ENCODE data around the gene WDR46.

WDR46 gene

DNA sequence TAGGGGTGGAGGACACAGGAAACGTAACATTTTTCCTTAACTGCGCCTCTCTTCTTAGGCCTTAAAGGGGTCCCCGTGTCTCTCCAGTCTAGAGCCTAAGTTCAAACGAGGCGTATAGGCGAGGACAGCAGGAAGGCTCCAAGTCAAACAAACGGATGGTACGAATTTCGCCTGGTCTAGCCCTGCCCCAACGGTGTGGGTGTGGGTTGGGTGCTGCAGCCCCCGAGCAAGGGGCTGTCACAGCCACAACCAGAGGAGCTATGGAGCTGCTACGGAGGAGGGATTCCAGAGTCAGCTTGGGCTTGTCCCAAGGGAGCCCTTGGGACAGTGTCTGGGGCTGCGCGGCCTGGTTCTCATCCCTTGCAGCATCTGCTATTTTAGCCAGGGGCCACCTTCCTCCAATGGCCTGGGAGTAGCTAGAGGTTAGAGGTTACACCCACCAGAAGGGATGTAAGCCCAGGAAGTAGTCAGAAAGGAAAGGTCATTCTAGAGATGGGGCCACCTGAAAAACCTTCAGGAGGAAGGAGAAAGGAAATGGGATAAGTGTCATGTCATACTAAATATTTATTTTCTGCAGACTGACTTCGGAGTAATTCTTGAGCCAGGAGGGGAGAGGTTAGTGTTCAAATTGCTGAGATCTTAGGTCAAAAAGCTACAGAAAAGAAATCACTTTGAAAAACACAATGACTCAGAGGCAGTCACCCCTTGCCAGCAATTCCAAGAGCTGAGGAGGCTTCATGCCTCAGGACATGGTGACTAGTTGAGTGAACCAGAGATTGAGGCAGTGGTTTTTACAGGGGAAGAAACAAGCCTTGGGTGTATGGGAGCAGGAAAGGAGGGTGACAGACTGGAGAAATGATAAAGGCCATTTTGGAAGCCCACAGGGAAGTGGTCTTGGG is 39.1 kb downstream of the WDR46 start:
- Histone ChIP-seq H3K9ac (ENCODE audit: low read length) (peak overlapping the region; percentile 47), H3K36me3 (ENCODE audit: control insufficient read depth, low read depth, low read length) (no peaks in the 10 kb centered on the region), H3K4me3 (ENCODE audit: low read length) (peak overlapping the region; percentile 70), H3K27me3 (ENCODE audit: control insufficient read depth, insufficient read depth, low read length) (peaks cover 27% of the 10 kb centered on the region), H3K9me3 (ENCODE audit: control insufficient read depth, low read depth, low read length) (no peaks in the 10 kb centered on the region), H3K4me1 (ENCODE audit: control insufficient read depth, low read depth, low read length) (peaks cover 11% of the 10 kb centered on the region), H3K27ac (ENCODE audit: low read length) (no peak overlapping the region)

DNA sequence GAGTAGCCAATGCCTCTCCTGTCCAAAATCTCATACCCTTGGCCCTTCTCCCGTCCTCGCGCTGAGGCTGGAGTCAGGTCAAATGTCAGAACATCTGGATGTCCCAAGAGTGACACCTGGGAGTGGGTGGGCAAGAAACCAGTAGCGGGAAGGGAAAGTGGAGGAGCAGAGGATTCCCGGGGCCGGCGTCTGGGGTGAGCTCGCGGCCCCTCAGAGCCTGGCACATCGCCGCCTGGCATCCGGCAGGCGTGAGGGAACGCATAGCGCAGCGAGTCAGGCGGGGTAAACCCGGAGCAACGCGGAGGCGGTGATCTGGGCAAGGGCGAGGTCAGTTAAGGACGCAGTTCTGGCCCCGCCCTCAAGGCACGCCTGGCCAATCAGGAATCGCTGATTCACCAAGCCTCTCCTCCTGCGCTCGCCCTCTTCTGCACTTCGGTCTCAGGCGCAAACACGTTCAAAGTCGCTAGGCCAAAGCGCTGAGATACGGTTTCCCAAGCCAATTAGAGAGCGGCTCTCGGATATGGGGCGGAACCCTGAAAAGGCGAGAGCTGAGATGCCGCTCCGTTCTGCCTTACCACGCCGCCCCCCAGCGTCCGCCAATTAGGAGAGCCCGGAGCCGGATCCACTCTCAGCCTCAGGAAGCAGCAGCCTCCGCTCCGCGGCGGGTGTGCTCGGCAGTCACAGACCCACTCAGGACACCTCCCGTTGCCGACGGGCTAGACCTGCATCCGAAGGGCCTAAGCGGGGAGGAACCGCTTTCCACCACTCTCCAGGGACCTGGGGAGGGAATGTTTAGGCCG is 39.9 kb downstream of the WDR46 start:
- Histone ChIP-seq H3K27ac (ENCODE audit: low read length) (no peak overlapping the region), H3K9ac (ENCODE audit: low read length) (peak overlapping the region; percentile 47), H3K4me3 (ENCODE audit: low read length) (peak overlapping the region; percentile 70), H3K36me3 (ENCODE audit: control insufficient read depth, low read depth, low read length) (no peaks in the 10 kb centered on the region), H3K27me3 (ENCODE audit: control insufficient read depth, insufficient read depth, low read length) (peaks cover 27% of the 10 kb centered on the region), H3K9me3 (ENCODE audit: control insufficient read depth, low read depth, low read length) (no peaks in the 10 kb centered on the region), H3K4me1 (ENCODE audit: control insufficient read depth, low read depth, low read length) (peaks cover 11% of the 10 kb centered on the region)

DNA sequence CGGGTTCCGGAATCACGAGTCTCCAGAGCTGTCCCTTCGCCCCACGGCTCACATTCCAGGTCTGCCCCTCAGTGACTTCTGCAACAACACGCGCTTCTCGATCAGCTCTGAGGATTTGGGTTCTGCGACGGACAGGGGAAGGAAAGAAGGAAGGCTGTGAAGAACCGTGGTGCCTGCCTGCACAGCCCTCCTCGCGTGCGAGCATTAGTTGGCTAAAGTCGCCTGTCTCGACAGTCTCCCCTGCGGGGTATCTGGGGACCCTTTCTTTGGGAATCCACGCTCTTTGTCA is 40.5 kb downstream of the WDR46 start:
- no peaks in the 10 kb centered on the region for H3K9me3 ChIP-seq (ENCODE audit: control insufficient read depth, low read depth, low read length)
- no peaks in the 10 kb centered on the region for H3K36me3 ChIP-seq (ENCODE audit: control insufficient read depth, low read depth, low read length)
- H3K9ac ChIP-seq (ENCODE audit: low read length) = no peak overlapping the region
- peak overlapping the region; percentile 58 for H3K4me3 ChIP-seq (ENCODE audit: low read length)
- peaks cover 11% of the 10 kb centered on the region for H3K4me1 ChIP-seq (ENCODE audit: control insufficient read depth, low read depth, low read length)
- H3K27me3 ChIP-seq (ENCODE audit: control insufficient read depth, insufficient read depth, low read length) = peaks cover 27% of the 10 kb centered on the region
- H3K27ac ChIP-seq (ENCODE audit: low read length) = no peak overlapping the region

DNA sequence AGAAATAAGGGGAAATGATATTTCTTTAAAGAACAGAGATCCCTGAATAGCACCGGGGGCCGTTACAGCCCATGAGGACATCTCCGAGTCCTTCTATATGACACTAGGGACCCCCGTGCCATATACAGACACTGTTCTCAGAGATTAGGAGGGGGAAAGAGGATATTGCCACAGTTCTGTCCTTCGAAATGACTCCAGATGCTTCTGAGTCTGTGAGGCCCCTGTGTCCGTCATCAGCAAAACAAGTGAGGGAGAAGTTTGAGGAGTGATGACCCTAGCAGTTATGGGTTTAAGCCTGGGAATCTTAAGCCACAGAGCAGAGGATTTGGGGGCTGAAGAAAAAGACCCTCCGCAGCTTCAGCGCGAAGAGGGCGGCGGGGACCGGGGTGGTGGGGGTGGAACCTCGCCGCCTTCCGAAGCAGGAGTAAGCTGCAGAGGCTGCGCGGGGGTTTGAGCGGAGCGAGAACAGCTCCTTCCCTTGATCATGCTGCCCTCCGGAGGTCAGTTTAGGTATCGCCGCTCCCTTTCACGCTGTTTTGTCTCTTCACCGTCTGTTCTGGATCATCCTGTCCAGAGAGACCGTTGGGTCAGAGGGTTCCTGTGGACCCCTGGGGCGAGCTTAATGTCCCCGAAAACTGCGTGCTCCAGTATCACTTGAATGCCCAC is 40.9 kb downstream of the WDR46 start:
- no peaks in the 10 kb centered on the region for H3K36me3 ChIP-seq (ENCODE audit: control insufficient read depth, low read depth, low read length)
- H3K27me3 ChIP-seq (ENCODE audit: control insufficient read depth, insufficient read depth, low read length) = peaks cover 27% of the 10 kb centered on the region
- H3K4me3 ChIP-seq (ENCODE audit: low read length) = peak overlapping the region; percentile 58
- no peaks in the 10 kb centered on the region for H3K9me3 ChIP-seq (ENCODE audit: control insufficient read depth, low read depth, low read length)
- H3K4me1 ChIP-seq (ENCODE audit: control insufficient read depth, low read depth, low read length) = peaks cover 11% of the 10 kb centered on the region
- H3K9ac ChIP-seq (ENCODE audit: low read length) = peak overlapping the region; percentile 49
- H3K27ac ChIP-seq (ENCODE audit: low read length) = no peak overlapping the region

DNA sequence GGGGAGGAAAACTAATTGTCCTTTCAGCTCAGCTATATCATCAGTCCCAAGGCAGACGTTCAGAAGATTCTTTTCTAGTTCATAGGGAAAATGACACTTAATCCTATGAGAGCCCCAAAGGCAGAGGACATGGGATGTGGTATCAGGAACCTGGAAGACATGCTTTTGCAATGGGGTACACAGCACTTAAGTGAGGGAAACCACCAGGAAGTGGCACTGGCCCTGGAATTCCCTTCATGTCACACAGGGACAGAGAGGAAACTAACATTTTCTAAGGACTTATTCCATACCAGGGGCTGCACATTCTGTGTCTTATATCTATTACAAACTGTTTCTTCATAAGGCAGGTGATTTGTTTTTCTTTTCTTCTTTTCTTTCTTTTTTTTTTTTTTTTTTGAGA is 45.6 kb downstream of the WDR46 start:
- H3K36me3 ChIP-seq (ENCODE audit: control insufficient read depth, low read depth, low read length) = no peaks in the 10 kb centered on the region
- peaks cover 1% of the 10 kb centered on the region for H3K4me1 ChIP-seq (ENCODE audit: control insufficient read depth, low read depth, low read length)
- H3K27me3 ChIP-seq (ENCODE audit: control insufficient read depth, insufficient read depth, low read length) = peaks cover 23% of the 10 kb centered on the region
- H3K9ac ChIP-seq (ENCODE audit: low read length) = no peak overlapping the region
- no peaks in the 10 kb centered on the region for H3K9me3 ChIP-seq (ENCODE audit: control insufficient read depth, low read depth, low read length)
- no peak overlapping the region for H3K4me3 ChIP-seq (ENCODE audit: low read length)
- no peak overlapping the region for H3K27ac ChIP-seq (ENCODE audit: low read length)

DNA sequence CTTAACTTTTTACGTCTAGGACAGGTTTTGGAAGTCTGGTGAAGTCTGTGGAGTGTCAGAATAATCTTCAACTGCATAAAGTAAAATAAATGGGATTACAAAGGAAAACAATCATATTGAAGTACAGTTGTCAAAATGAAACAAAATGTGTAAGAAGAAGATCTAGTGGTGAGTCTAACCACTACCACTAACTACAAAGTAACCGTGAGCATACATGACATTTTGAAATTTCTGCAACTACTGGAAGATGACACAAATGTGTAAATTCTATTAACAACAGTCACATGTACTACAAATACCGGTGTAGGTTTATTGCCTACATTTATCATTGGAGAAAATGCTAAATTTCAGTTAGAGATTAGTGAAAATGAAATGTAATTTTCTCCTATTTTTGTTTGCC is 47.1 kb downstream of the WDR46 start:
- Histone ChIP-seq H3K27me3 (ENCODE audit: control insufficient read depth, insufficient read depth, low read length) (peaks cover 8% of the 10 kb centered on the region), H3K4me1 (ENCODE audit: control insufficient read depth, low read depth, low read length) (no peaks in the 10 kb centered on the region), H3K4me3 (ENCODE audit: low read length) (no peak overlapping the region), H3K27ac (ENCODE audit: low read length) (no peak overlapping the region), H3K9me3 (ENCODE audit: control insufficient read depth, low read depth, low read length) (no peaks in the 10 kb centered on the region), H3K36me3 (ENCODE audit: control insufficient read depth, low read depth, low read length) (no peaks in the 10 kb centered on the region), H3K9ac (ENCODE audit: low read length) (no peak overlapping the region)

DNA sequence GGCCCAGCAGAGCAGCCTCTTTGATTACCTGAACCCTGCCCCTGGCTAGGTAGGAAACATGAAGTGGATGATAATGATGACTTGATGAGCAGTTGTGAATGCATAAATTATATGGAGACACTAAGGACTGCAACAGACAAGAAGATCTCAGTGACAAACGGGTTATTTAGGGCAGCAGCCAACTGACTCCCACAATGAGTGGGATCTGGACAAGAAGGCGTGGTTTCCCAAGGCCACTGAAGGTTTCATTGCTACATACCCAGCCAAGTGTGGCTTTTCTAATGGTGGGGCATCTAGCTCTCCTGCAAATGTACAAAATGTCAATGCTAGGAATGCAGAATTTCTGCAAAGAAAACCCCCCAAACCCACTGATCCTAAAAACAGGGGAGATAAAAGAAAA is 51.3 kb downstream of the WDR46 start:
- Histone ChIP-seq H3K27ac (ENCODE audit: low read length) (no peak overlapping the region), H3K36me3 (ENCODE audit: control insufficient read depth, low read depth, low read length) (no peaks in the 10 kb centered on the region), H3K4me1 (ENCODE audit: control insufficient read depth, low read depth, low read length) (peaks cover 5% of the 10 kb centered on the region), H3K4me3 (ENCODE audit: low read length) (no peak overlapping the region), H3K9ac (ENCODE audit: low read length) (no peak overlapping the region), H3K9me3 (ENCODE audit: control insufficient read depth, low read depth, low read length) (no peaks in the 10 kb centered on the region), H3K27me3 (ENCODE audit: control insufficient read depth, insufficient read depth, low read length) (no peaks in the 10 kb centered on the region)

DNA sequence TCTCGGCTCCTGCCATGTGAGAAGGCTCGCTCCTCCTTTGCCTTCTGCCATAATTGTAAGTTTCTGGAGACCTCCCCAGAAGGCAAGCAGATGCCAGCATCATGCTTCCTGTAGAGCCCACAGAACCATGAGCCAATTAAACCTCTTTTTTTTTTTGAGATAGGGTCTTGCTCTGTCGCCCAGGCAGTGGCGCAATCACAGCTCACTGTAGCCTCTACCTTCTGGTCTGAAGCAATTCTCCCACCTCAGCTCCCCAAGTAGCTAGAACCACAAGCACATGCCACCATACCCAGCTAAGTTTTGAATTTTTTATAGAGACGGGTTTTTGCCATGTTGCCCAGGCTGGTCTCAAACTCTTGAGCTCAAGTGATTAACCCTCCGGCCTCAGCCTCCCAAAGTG is 52.2 kb downstream of the WDR46 start:
- Histone ChIP-seq H3K36me3 (ENCODE audit: control insufficient read depth, low read depth, low read length) (no peaks in the 10 kb centered on the region), H3K27me3 (ENCODE audit: control insufficient read depth, insufficient read depth, low read length) (no peaks in the 10 kb centered on the region), H3K9me3 (ENCODE audit: control insufficient read depth, low read depth, low read length) (no peaks in the 10 kb centered on the region), H3K9ac (ENCODE audit: low read length) (no peak overlapping the region), H3K4me1 (ENCODE audit: control insufficient read depth, low read depth, low read length) (peaks cover 5% of the 10 kb centered on the region), H3K27ac (ENCODE audit: low read length) (no peak overlapping the region), H3K4me3 (ENCODE audit: low read length) (no peak overlapping the region)

DNA sequence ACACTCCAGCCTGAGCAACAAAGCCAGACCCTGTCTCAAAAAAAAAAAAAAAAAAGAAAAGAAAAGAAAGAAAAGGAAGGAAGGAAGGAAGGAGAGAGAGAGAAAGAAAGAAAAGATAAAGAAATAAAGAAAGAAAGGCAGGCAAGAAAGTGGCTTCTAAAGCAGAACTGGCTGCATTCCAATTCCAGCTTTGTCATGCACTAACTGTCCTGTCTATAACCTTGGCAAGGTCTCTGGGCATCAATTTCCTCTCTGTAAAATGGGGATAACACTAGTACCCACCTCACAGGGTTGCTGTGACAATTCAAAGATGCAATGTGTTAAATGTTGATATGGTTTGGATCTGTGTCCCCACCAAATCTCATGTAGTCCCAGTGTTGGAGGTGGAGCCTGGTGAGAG is 52.7 kb downstream of the WDR46 start:
- Histone ChIP-seq H3K36me3 (ENCODE audit: control insufficient read depth, low read depth, low read length) (no peaks in the 10 kb centered on the region), H3K9me3 (ENCODE audit: control insufficient read depth, low read depth, low read length) (no peaks in the 10 kb centered on the region), H3K4me3 (ENCODE audit: low read length) (no peak overlapping the region), H3K9ac (ENCODE audit: low read length) (no peak overlapping the region), H3K27me3 (ENCODE audit: control insufficient read depth, insufficient read depth, low read length) (no peaks in the 10 kb centered on the region), H3K27ac (ENCODE audit: low read length) (no peak overlapping the region), H3K4me1 (ENCODE audit: control insufficient read depth, low read depth, low read length) (peaks cover 5% of the 10 kb centered on the region)

DNA sequence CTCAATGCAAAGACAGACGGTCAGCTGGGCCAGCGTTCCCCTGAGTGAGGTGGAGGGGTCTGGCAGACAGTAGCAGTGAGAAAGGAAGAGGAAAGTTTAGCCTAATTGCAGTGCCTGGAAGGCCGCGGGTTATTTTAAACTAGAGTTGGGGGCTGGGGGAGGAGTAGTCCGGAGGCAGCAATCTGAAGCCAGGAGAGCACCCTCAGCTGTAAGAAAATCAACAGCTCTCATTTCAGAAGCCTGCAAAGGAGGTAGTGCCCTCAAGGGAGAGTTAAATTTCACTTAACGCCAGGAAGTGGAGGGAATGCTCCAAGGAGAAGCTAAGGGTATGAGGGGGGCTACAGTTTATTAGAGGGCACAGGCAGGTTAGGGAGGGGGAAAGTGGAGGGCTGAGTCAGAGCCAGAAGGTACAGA is 53.8 kb downstream of the WDR46 start:
- Histone ChIP-seq H3K9ac (ENCODE audit: low read length) (no peak overlapping the region), H3K4me1 (ENCODE audit: control insufficient read depth, low read depth, low read length) (peaks cover 5% of the 10 kb centered on the region), H3K9me3 (ENCODE audit: control insufficient read depth, low read depth, low read length) (no peaks in the 10 kb centered on the region), H3K4me3 (ENCODE audit: low read length) (no peak overlapping the region), H3K27ac (ENCODE audit: low read length) (no peak overlapping the region), H3K27me3 (ENCODE audit: control insufficient read depth, insufficient read depth, low read length) (no peaks in the 10 kb centered on the region), H3K36me3 (ENCODE audit: control insufficient read depth, low read depth, low read length) (no peaks in the 10 kb centered on the region)

All from iPS-18a (cell line).